Osteoblast (primary cell): Measurements from ENCODE around the gene TNFRSF4. TPM values are rescaled to one million over a fixed set of nuclear protein-coding genes. Genes with fewer than 3 reads are reported as not detected.

ENCODE experiments used
- DNase-seq: peaks from one replicate; pipeline ENCODE4 v3.0.0; 2011; ENCODE audit warnings: low spot score, mixed read lengths; ENCODE audit not compliant: insufficient read length; ENCODE audit errors: missing footprints
- H2AFZ ChIP-seq: 2 replicates; pipeline ENCODE4 v1.6.0; 2011; ENCODE audit warnings: mild to moderate bottlenecking, low read length
- H3K27ac ChIP-seq: 2 replicates; pipeline ENCODE4 v1.5.1; 2011; ENCODE audit warnings: mild to moderate bottlenecking, low read depth, low read length, moderate library complexity
- H3K27me3 ChIP-seq: 2 replicates; pipeline ENCODE4 v1.6.0; 2012; ENCODE audit warnings: mild to moderate bottlenecking, control low read depth, inconsistent platforms, low read length, moderate library complexity; ENCODE audit not compliant: insufficient read depth
- H3K36me3 ChIP-seq: 2 replicates; pipeline ENCODE4 v1.5.1; 2011; ENCODE audit warnings: mild to moderate bottlenecking, low read length, control low read depth, moderate library complexity; ENCODE audit not compliant: insufficient read depth
- H3K4me1 ChIP-seq: 2 replicates; pipeline ENCODE4 v1.5.1; 2011; ENCODE audit warnings: mild to moderate bottlenecking, low read length, control low read depth, moderate library complexity; ENCODE audit not compliant: insufficient read depth
- H3K4me2 ChIP-seq: 2 replicates; pipeline ENCODE4 v1.6.0; 2011; ENCODE audit warnings: mild to moderate bottlenecking, low read length; ENCODE audit not compliant: insufficient read depth
- H3K4me3 ChIP-seq: fragments of 200-600 bp; sonication (generic); 3 replicates; pipeline ENCODE4 v1.5.1; 2012; ENCODE audit warnings: mild to moderate bottlenecking, low read length, inconsistent platforms; ENCODE audit not compliant: insufficient read depth
- H3K79me2 ChIP-seq: 2 replicates; pipeline ENCODE4 v1.6.0; 2012; ENCODE audit warnings: mild to moderate bottlenecking, low read length, control low read depth, inconsistent platforms; ENCODE audit not compliant: insufficient read depth
- H3K9me3 ChIP-seq: 2 replicates; pipeline ENCODE4 v1.5.1; 2011; ENCODE audit warnings: low read depth, low read length, control low read depth
- H4K20me1 ChIP-seq: 2 replicates; pipeline ENCODE4 v1.6.0; 2012; ENCODE audit warnings: mild to moderate bottlenecking, low read length, control low read depth; ENCODE audit not compliant: insufficient read depth
- CTCF ChIP-seq: IDR thresholded peaks from 2 replicates; pipeline ENCODE4 v1.5.1; 2011; ENCODE audit warnings: mild to moderate bottlenecking, low read depth, low read length, moderate library complexity; ENCODE audit errors: extremely low read depth
- total RNA-seq: library from RNA; depleted of rRNA; stranded (reverse); fragments of >200 nt; gene quantifications from 2 replicates; pipeline ENCODE4 v1.2.3, GENCODE V29; 2012

TNFRSF4 gene
- total RNA-seq, 1 donor: under 0.01 TPM

- H3K27me3 ChIP-seq: peaks cover 11% of the 10 kb centered on the region
- H4K20me1 ChIP-seq: no peaks in the 10 kb centered on the region
- no peak overlapping the region for H2AFZ ChIP-seq
- no peaks in the 10 kb centered on the region for H3K9me3 ChIP-seq
- no peaks in the 10 kb centered on the region for H3K79me2 ChIP-seq
- peak overlapping the region; percentile 84 for H3K4me2 ChIP-seq
- peak; percentile 48 for DNase-seq
- H3K27ac ChIP-seq: no peak overlapping the region
- no peak overlapping the region for H3K4me3 ChIP-seq
- peaks cover 13% of the 10 kb centered on the region for H3K4me1 ChIP-seq
- H3K36me3 ChIP-seq: no peaks in the 10 kb centered on the region
- TF ChIP-seq CTCF: no peak
Observed at GRCh38 chr1:1207571-1207892, 6.4 kb downstream of the TNFRSF4 start.

GRCh38 chr1:1206966-1207531, 6.9 kb downstream of the TNFRSF4 start:
- Histone ChIP-seq H4K20me1 (no peaks in the 10 kb centered on the region), H3K27ac (no peak overlapping the region), H3K9me3 (no peaks in the 10 kb centered on the region), H3K79me2 (no peaks in the 10 kb centered on the region), H3K27me3 (peaks cover 11% of the 10 kb centered on the region), H3K4me3 (no peak overlapping the region), H3K36me3 (no peaks in the 10 kb centered on the region), H2AFZ (no peak overlapping the region), H3K4me2 (no peak overlapping the region), H3K4me1 (peaks cover 13% of the 10 kb centered on the region)
- peak; percentile 91 for DNase-seq
- no peak for TF ChIP-seq CTCF

- H3K79me2 ChIP-seq: no peaks in the 10 kb centered on the region
- peaks cover 11% of the 10 kb centered on the region for H3K27me3 ChIP-seq
- no peak within 1 kb of the TSS for H2AFZ ChIP-seq
- H3K4me1 ChIP-seq: peaks cover 13% of the 10 kb centered on the region
- H3K4me2 ChIP-seq: peak within 1 kb of the TSS; percentile 28
- no peaks in the 10 kb centered on the region for H4K20me1 ChIP-seq
- H3K36me3 ChIP-seq: no peaks in the 10 kb centered on the region
- H3K27ac ChIP-seq: no peak within 1 kb of the TSS
- no peak for TF ChIP-seq CTCF
- peak within 1 kb of the TSS; percentile 22 for H3K4me3 ChIP-seq
- H3K9me3 ChIP-seq: no peaks in the 10 kb centered on the region
- peak; percentile 92 for DNase-seq
Observed at GRCh38 chr1:1206376-1206965, 7.5 kb downstream of the TNFRSF4 start, which contains the start of gene TNFRSF18. Gene TNFRSF18 (minus strand): TSS chr1:1206592. CDS start chr1:1206571, 21 bp downstream.

GRCh38 chr1:1205769-1206375, 8.1 kb downstream of the TNFRSF4 start:
- H3K27me3 ChIP-seq: peaks cover 11% of the 10 kb centered on the region
- H4K20me1 ChIP-seq: no peaks in the 10 kb centered on the region
- peak; percentile 88 for DNase-seq
- H3K4me1 ChIP-seq: peaks cover 13% of the 10 kb centered on the region
- H3K4me3 ChIP-seq: no peak overlapping the region
- H3K27ac ChIP-seq: no peak overlapping the region
- peak overlapping the region; percentile 28 for H3K4me2 ChIP-seq
- no peak for TF ChIP-seq CTCF
- H3K79me2 ChIP-seq: no peaks in the 10 kb centered on the region
- H3K36me3 ChIP-seq: no peaks in the 10 kb centered on the region
- no peak overlapping the region for H2AFZ ChIP-seq
- no peaks in the 10 kb centered on the region for H3K9me3 ChIP-seq
